Upper lobe of right lung (tissue), 1 donor: ENCODE measurements around the gene WDTC1. TPM values are rescaled to one million over a fixed set of nuclear protein-coding genes. Genes with fewer than 3 reads are reported as not detected.

Experiments
- ATAC-seq: fragments of 200-7000 bp; cut with Tn5 transposase; one replicate; pipeline ENCODE4 v1.9.1; 2020; ENCODE audit warnings: mild to moderate bottlenecking, moderate library complexity
- DNase-seq: peaks from one replicate; pipeline ENCODE4 v3.0.0-alpha.2; 2020
- H3K27ac ChIP-seq: fragments of 200-600 bp; one replicate; pipeline ENCODE4 v1.8.0; 2022
- H3K27me3 ChIP-seq: fragments of 200-600 bp; one replicate; pipeline ENCODE4 v1.8.0; 2022; ENCODE audit warnings: mild to moderate bottlenecking
- H3K36me3 ChIP-seq: fragments of 200-600 bp; one replicate; pipeline ENCODE4 v1.8.0; 2022
- H3K4me1 ChIP-seq: fragments of 200-600 bp; one replicate; pipeline ENCODE4 v1.8.0; 2022
- H3K4me3 ChIP-seq: fragments of 200-600 bp; one replicate; pipeline ENCODE4 v1.8.0; 2022; ENCODE audit warnings: mild to moderate bottlenecking
- H3K9me3 ChIP-seq: fragments of 200-600 bp; one replicate; pipeline ENCODE4 v1.8.0; 2022
- intact Hi-C: fragments of 100-400 bp; cut with DNase I; formaldehyde crosslinking; loops from one replicate; pipeline ENCODE4 v1.11.0; 2022
- total RNA-seq: library from RNA; stranded (reverse); fragmentation: NEBNext Ultra II Directional; extraction: Animal tissue kit (Norgen Biotek cat#: 25700); gene quantifications from one replicate; pipeline ENCODE4 v1.2.1, GENCODE V29; 2021
- TF ChIP-seq, protein P1 (sequence below): fragments of 200-600 bp; IDR thresholded peaks from one replicate; pipeline ENCODE4 v1.8.0; 2022; ENCODE audit warnings: antibody characterized with exemption
- donor health status: DM: no; HTN: yes; CAD: no; lungs with severe emphysema.

WDTC1 gene
- total RNA-seq, 1 donor from 2014 or later, result 44.1 TPM

DNA sequence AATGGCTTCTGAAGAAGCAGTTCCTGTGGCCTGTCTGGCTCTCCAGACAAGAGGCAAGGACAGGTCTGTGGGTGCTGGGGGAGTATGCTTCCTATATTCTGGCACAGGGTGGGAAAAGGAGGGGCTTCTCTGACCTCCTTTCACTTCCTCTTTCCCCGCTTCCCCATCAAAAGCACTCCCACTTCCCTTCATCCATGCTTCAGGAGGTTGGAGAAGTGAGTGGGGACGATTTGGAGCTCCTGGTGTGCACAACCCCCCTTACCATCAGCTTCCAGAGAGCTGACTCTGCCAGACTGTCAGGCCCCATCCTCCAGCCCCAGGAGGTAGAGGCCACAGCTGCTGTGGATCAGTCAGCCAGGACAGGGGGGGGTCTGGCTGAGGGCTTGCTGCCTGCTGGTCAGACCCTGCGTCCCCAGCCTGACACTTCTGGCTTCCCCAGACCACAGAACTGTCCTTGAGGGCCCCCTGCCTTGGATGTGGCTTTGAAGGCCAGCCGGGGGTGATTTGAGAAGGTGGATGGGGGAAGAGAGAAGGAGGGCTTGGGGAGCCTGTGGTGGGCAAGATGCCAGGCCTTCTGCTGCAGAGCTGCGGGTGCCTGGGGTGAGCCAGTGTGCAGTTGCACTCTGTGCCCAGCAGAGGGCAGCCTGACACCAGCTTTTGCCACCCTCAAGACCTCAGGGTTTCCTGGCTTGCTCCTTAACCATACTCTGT, 66.1 kb downstream of the WDTC1 start:
- Histone ChIP-seq H3K4me3 (no peak overlapping the region), H3K36me3 (peaks cover 46% of the 10 kb centered on the region), H3K27me3 (no peaks in the 10 kb centered on the region), H3K27ac (peak overlapping the region; percentile 78), H3K4me1 (peaks cover 21% of the 10 kb centered on the region), H3K9me3 (no peaks in the 10 kb centered on the region)
- intact Hi-C loops, result loop anchor here (2.0 to 5.0 kb wide), 2 partner anchors 92 to 307 kb away; partner anchors contain the start of gene GPR3
- DNase-seq (peak; percentile 91), ATAC-seq (peak; percentile 93)
- TF ChIP-seq, protein P1, sequence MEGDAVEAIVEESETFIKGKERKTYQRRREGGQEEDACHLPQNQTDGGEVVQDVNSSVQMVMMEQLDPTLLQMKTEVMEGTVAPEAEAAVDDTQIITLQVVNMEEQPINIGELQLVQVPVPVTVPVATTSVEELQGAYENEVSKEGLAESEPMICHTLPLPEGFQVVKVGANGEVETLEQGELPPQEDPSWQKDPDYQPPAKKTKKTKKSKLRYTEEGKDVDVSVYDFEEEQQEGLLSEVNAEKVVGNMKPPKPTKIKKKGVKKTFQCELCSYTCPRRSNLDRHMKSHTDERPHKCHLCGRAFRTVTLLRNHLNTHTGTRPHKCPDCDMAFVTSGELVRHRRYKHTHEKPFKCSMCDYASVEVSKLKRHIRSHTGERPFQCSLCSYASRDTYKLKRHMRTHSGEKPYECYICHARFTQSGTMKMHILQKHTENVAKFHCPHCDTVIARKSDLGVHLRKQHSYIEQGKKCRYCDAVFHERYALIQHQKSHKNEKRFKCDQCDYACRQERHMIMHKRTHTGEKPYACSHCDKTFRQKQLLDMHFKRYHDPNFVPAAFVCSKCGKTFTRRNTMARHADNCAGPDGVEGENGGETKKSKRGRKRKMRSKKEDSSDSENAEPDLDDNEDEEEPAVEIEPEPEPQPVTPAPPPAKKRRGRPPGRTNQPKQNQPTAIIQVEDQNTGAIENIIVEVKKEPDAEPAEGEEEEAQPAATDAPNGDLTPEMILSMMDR, result peak; percentile 99

DNA sequence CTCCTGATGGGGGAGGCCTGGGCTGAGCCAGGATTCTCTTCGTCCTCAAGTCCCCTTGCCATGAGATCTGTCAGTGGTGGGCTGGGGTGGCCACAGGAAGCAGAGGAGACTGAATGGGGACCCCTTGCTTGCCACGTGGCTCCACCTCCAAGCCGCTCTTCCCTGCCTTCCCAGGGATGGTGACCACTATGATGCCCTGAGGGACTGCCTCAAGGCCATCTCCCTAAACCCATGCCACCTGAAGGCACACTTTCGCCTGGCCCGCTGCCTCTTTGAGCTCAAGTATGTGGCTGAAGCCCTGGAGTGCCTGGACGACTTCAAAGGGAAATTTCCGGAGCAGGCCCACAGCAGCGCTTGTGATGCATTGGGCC, 66.6 kb downstream of the WDTC1 start:
- peaks cover 46% of the 10 kb centered on the region for H3K36me3 ChIP-seq
- intact Hi-C loops, result loop anchor here (2.0 to 5.0 kb wide), 2 partner anchors 92 to 306 kb away; partner anchors contain the start of gene GPR3
- DNase-seq, result no peak
- no peaks in the 10 kb centered on the region for H3K9me3 ChIP-seq
- H3K4me1 ChIP-seq, result peaks cover 21% of the 10 kb centered on the region
- peak overlapping the region; percentile 15 for H3K27ac ChIP-seq
- TF ChIP-seq, protein P1, result no peak
- no peak overlapping the region for H3K4me3 ChIP-seq
- no peaks in the 10 kb centered on the region for H3K27me3 ChIP-seq
- ATAC-seq, result no peak

DNA sequence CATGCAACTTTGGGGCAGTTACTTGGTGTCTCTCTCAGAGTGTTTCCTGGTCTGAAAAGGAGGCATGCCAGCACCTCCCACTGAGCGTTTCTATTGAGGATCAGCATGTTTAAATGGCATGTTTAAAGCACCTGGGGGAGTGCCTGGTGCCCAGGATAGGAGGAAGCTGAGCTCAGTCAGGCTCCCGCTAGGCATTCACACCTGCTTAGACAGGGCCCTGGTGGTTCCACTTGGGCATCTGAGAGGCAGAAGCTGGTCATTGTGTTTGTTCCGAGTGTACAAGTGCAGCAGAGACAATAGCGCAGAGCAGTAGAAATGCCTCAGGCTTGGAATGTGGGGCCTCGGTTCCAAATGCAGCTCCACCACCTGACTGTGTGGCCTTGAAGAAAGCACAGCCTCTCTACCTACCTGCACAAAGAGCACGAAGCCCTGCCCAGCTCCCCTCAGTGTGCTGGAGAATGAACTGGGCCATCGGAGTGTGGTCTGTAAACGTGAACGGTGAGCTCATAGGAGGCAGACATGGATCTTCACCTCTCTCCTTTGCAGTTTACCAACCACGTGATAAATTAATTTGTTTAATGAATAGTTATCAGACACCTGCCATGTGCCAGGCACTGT, 67.3 kb downstream of the WDTC1 start:
- no peak for DNase-seq
- H3K4me1 ChIP-seq, result peaks cover 21% of the 10 kb centered on the region
- no peak for ATAC-seq
- H3K9me3 ChIP-seq, result no peaks in the 10 kb centered on the region
- intact Hi-C loops, result loop anchor here (2.0 to 5.0 kb wide), 2 partner anchors 91 to 306 kb away; partner anchors contain the start of gene GPR3
- peak overlapping the region; percentile 15 for H3K27ac ChIP-seq
- H3K27me3 ChIP-seq, result no peaks in the 10 kb centered on the region
- TF ChIP-seq, protein P1, result no peak
- H3K4me3 ChIP-seq, result no peak overlapping the region
- H3K36me3 ChIP-seq, result peaks cover 46% of the 10 kb centered on the region

DNA sequence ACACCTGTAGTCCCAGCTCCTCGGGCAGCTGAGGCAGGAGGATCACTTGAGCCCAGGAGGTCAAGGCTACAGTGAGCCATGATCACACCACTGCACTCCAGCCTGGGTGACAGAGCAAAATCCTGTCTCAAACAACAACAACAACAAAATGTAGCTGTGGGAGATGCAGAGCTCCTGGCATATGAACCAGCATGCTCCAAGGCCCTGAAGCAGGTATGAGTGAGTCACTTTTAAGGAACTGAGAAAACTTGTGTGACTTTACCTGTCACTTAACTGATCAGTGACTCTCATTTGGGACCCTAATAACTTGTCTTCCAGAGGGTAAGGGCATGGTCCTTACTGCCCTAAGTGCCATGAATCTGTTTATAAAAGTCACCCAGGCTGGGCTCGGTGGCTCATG, 68.2 kb downstream of the WDTC1 start:
- no peak for DNase-seq
- no peak overlapping the region for H3K4me3 ChIP-seq
- peaks cover 21% of the 10 kb centered on the region for H3K4me1 ChIP-seq
- intact Hi-C loops, result loop anchor here (5.0 kb wide), 1 partner anchor 305 kb away; no protein-coding TSS in a partner anchor
- no peaks in the 10 kb centered on the region for H3K9me3 ChIP-seq
- no peak for ATAC-seq
- TF ChIP-seq, protein P1, result no peak
- H3K27ac ChIP-seq, result no peak overlapping the region
- H3K36me3 ChIP-seq, result peaks cover 38% of the 10 kb centered on the region
- no peaks in the 10 kb centered on the region for H3K27me3 ChIP-seq

DNA sequence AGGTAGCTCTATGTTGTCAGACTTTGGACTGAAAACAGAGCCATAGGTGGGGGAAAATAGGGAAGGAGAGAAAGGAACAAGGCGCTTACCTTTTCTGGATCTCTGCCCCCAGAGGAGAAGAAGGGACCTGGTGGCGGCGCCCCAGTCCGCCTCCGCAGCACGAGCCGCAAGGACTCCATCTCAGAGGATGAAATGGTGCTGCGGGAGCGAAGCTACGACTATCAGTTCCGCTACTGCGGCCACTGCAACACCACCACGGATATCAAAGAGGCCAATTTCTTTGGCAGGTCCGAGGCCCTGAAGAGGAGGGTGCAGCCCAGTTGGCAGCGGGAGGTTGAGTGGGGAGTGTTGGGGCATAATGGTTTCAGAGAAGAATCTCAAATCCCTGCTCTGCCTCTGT, 69.1 kb downstream of the WDTC1 start:
- intact Hi-C loops, result loop anchor here (5.0 kb wide), 1 partner anchor 304 kb away; no protein-coding TSS in a partner anchor
- peaks cover 21% of the 10 kb centered on the region for H3K4me1 ChIP-seq
- ATAC-seq, result no peak
- no peak overlapping the region for H3K27ac ChIP-seq
- H3K4me3 ChIP-seq, result no peak overlapping the region
- no peaks in the 10 kb centered on the region for H3K27me3 ChIP-seq
- H3K9me3 ChIP-seq, result no peaks in the 10 kb centered on the region
- DNase-seq, result no peak
- peaks cover 29% of the 10 kb centered on the region for H3K36me3 ChIP-seq
- TF ChIP-seq, protein P1, result no peak
